Lower leg skin (tissue), 4 donors: ENCODE measurements around the gene ARSB. TPM values are rescaled to one million over a fixed set of nuclear protein-coding genes. Genes with fewer than 3 reads are reported as not detected.

Experiments used
- DNase-seq, 2 donors: peaks; one replicate each; pipeline ENCODE4 v3.0.0-alpha.2; 2019; ENCODE audit warnings: low spot score in 2 of 2
- H3K4me3 ChIP-seq: fragments of 200-600 bp; sonication (generic); 2 replicates; pipeline ENCODE4 v1.5.1; 2017; ENCODE audit warnings: mild to moderate bottlenecking, low read depth; ENCODE audit not compliant: poor library complexity, severe bottlenecking
- CTCF ChIP-seq, 3 donors: fragments of 450-650 bp; IDR thresholded peaks; one replicate each; pipeline ENCODE4 v1.5.1; 2016; ENCODE audit warnings: antibody characterized with exemption in 3 of 3, mild to moderate bottlenecking in 3 of 3, moderate library complexity in 2 of 3
- POLR2A ChIP-seq, 2 donors: fragments of 450-650 bp; IDR thresholded peaks; one replicate each; pipeline ENCODE4 v1.6.1; 2016 to 2017; ENCODE audit warnings: antibody characterized with exemption in 2 of 2, mild to moderate bottlenecking in 1 of 2, moderate library complexity in 1 of 2
- WGBS, 2 donors: methylation state at CpG; one replicate each; pipeline ENCODE4 v1.1.5; 2018; 5-methylcytosine and 5-hydroxymethylcytosine counted together
- intact Hi-C: fragments of 100-400 bp; cut with DNase I; formaldehyde crosslinking; loops from one replicate; pipeline ENCODE4 v1.15.0; 2023; ENCODE audit warnings: low total_unique reads
- total RNA-seq, 4 donors: library from RNA; depleted of rRNA; stranded (reverse); fragments of >200 nt; gene quantifications; one replicate each; pipeline ENCODE4 v1.1.0, GENCODE V29; 2016

ARSB gene
- total RNA-seq, 4 donors from 2014 or later = 2.0 to 5.5 (median 2.4) TPM

GRCh38 chr5:78823196-78823595, 161.9 kb downstream of the ARSB start:
- TF ChIP-seq POLR2A (IDR thresholded peaks at IDR 0.05) (no peak), CTCF (IDR thresholded peaks at IDR 0.05) (no peak)
- WGBS, 2 donors = 94% methylated on average over 1 of the region's 1 CpG
- no peak for DNase-seq
- H3K4me3 ChIP-seq = no peak overlapping the region
- intact Hi-C loops = no loop called here

- 66 to 78% methylated on average over 2 of the region's 2 CpGs for WGBS, 2 donors
- TF ChIP-seq CTCF (IDR thresholded peaks at IDR 0.05) = no peak
- no peak for TF ChIP-seq POLR2A (IDR thresholded peaks at IDR 0.05)
- no peak for DNase-seq
- H3K4me3 ChIP-seq = no peak overlapping the region
- intact Hi-C loops = no loop called here
These were observed 163.5 kb downstream of the ARSB start for GRCh38 chr5:78821536-78822021.

GRCh38 chr5:78819707-78820106, 165.4 kb downstream of the ARSB start:
- DNase-seq = no peak
- intact Hi-C loops = no loop called here
- no peak overlapping the region for H3K4me3 ChIP-seq
- no peak for TF ChIP-seq POLR2A (IDR thresholded peaks at IDR 0.05)
- WGBS, 2 donors = 91 to 100% methylated on average over 1 of the region's 1 CpG

- 59 to 60% methylated on average over 3 of the region's 3 CpGs for WGBS, 2 donors
- no peak overlapping the region for H3K4me3 ChIP-seq
- TF ChIP-seq POLR2A (IDR thresholded peaks at IDR 0.05) (no peak), CTCF (IDR thresholded peaks at IDR 0.05) (no peak)
- no peak for DNase-seq
- intact Hi-C loops = no loop called here
These were observed 165.9 kb downstream of the ARSB start for GRCh38 chr5:78819166-78819565.

GRCh38 chr5:78816143-78816765, 168.9 kb downstream of the ARSB start:
- TF ChIP-seq CTCF (IDR thresholded peaks at IDR 0.05) (no peak), POLR2A (IDR thresholded peaks at IDR 0.05) (no peak)
- H3K4me3 ChIP-seq = no peak overlapping the region
- DNase-seq = no peak
- intact Hi-C loops = no loop called here
- 92 to 97% methylated on average over 3 of the region's 3 CpGs for WGBS, 2 donors

- no peak for DNase-seq
- intact Hi-C loops = no loop called here
- WGBS, 2 donors = 80 to 88% methylated on average over 2 of the region's 2 CpGs
- H3K4me3 ChIP-seq = no peak overlapping the region
- no peak for TF ChIP-seq POLR2A (IDR thresholded peaks at IDR 0.05)
- no peak for TF ChIP-seq CTCF (IDR thresholded peaks at IDR 0.05)
These were observed 171.1 kb downstream of the ARSB start for GRCh38 chr5:78813906-78814530.
